Naive thymus-derived CD8-positive, alpha-beta T cell (primary cell): ENCODE data around the gene PPT2. TPM values are rescaled to one million over a fixed set of nuclear protein-coding genes. Genes with fewer than 3 reads are reported as not detected.

Experiments used
- ATAC-seq, 2 donors: fragments of 150-1000 bp; cut with Tn5 transposase in 1 of 2; sonication (Bioruptor Pico), chemical (Tn5 transposase) in 1 of 2; 1 replicate in 1 of 2; 2 replicates in 1 of 2; pipeline ENCODE4 v1.10.0; 2021; ENCODE audit warnings: mild to moderate bottlenecking in 2 of 2, moderate library complexity in 2 of 2
- POLR2A ChIA-PET: fragments of 350-600 bp; sonication (Branson Sonifier 250); formaldehyde crosslinking; loops from one replicate; lab custom pipeline; 2021; ENCODE audit warnings: antibody characterized with exemption; lab: Charles Lee
- DNase-seq, 10 donors: peaks; one replicate each; pipeline versions ENCODE4 v3.0.0 to v3.0.0-alpha.2; 2020 to 2022
- H3K27ac Mint-ChIP-seq, 10 donors: one replicate each; pipeline ENCODE4 v1.8.0; 2020 to 2022; ENCODE audit warnings: mild to moderate bottlenecking in 10 of 10, mixed read lengths in 10 of 10, moderate library complexity in 4 of 10, inconsistent platforms in 1 of 10
- H3K27me3 Mint-ChIP-seq, 5 donors: one replicate each; pipeline ENCODE4 v1.8.0; 2021 to 2022; ENCODE audit warnings: mixed read lengths in 5 of 5
- H3K36me3 Mint-ChIP-seq, 3 donors: one replicate each; pipeline ENCODE4 v1.8.0; 2020 to 2022; ENCODE audit warnings: mixed read lengths in 3 of 3, mild to moderate bottlenecking in 2 of 3, inconsistent platforms in 1 of 3
- H3K4me1 Mint-ChIP-seq, 4 donors: one replicate each; pipeline ENCODE4 v1.8.0; 2021 to 2022; ENCODE audit warnings: mixed read lengths in 4 of 4
- H3K4me3 Mint-ChIP-seq, 10 donors: one replicate each; pipeline ENCODE4 v1.8.0; 2020 to 2022; ENCODE audit warnings: mild to moderate bottlenecking in 10 of 10, mixed read lengths in 10 of 10, moderate library complexity in 6 of 10, inconsistent platforms in 1 of 10
- H3K9me3 Mint-ChIP-seq, 9 donors: one replicate each; pipeline ENCODE4 v1.8.0; 2020 to 2022; ENCODE audit warnings: mixed read lengths in 9 of 9, mild to moderate bottlenecking in 3 of 9, inconsistent platforms in 1 of 9, moderate library complexity in 1 of 9
- polyA plus RNA-seq, 3 donors: library from polyadenylated mRNA; unstranded; fragments of 300-500 nt; fragmentation: Illumina TruSeq; gene quantifications; one replicate each; pipeline ENCODE4 v1.2.3, GENCODE V29; 2021
- total RNA-seq, 8 experiments: library from RNA in 2 of 8; stranded (reverse) in 2 of 8; gene quantifications; one replicate each; pipeline ENCODE4 v1.2.3 and lab custom pipeline; 2021 to 2026

PPT2 gene
- total RNA-seq (10 to 100 TPM; 22.6 to 23.1 TPM), polyA plus RNA-seq (10 to 100 TPM; 17.3 to 20.6 (median 18.3) TPM), total RNA-seq (lab: John Stamatoyannopoulos, UW) (6.7 to 12.1 (median 8.4) reads per million in 6 experiments)

DNA sequence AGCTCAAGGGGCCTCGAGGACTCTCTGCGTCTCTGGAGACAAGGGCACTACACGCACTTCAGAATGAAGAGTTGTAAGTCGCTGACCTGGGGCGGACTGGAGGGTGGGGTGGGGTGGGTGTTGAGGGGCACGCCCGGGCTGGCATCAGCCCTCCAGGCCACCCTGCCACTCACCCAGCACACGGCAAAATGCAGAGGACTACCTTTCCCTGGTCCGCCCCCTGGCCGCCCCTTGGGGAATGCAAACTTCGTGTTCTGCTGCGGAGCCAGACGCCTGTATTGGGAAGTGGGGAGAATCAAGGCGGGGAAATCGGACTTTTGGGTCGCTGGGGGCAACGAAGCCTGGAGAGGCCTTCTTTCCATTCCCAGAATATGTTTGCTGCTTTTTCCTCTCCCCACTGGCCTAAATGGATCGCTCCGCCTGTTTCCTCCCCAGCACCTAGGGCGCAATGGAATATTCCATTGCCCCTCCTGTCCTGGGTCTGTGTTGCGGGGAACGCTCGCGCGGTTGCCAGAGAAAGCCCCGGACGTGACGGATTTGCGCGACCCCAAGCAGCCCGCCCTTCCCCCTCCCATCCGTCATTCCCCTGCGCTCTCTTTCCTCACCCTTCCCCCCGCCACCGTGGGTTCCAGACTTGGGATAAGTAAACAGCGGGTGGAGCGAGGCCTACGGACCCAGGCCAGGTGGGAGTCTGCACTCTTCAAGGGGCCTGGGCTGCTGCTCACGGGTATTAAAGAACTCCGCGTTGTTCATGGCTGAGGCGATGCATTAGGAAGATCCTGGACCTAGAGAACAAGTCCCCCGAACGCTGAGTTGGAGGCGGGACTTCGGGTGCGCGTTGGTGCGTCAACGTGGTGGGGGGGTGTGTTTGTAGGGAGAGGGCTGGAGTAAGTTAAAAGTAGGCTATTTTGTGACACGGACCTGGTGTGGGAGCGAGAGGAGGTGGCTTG lies at the start of gene PPT2:
Gene PPT2, plus strand, starts transcription at position 578 of the 950 bp plus-strand sequence. CDS start 454 bp downstream, outside the sequence.
- Mint-ChIP-seq H3K27me3 (peaks cover 0 to 16% (median 4%) of the 10 kb centered on the region in 5 donors), H3K36me3 (peaks cover 6 to 24% (median 8%) of the 10 kb centered on the region in 3 donors), H3K4me1 (peaks cover 45 to 73% (median 53%) of the 10 kb centered on the region in 4 donors), H3K27ac (peak within 1 kb of the TSS; percentile 87 to 99 (median 98)), H3K9me3 (no peaks in the 10 kb centered on the region), H3K4me3 (peak within 1 kb of the TSS; percentile 88 to 100 (median 98))
- peak; percentile 65 to 79 for ATAC-seq
- peak; percentile 60 to 92 (median 83) for DNase-seq
- POLR2A ChIA-PET = interaction anchor here (0.6 to 1.6 kb wide), 6 partner anchors 23 to 691 kb away, joined by 3 to 9 read pairs (median 4); partner anchors contain the start of gene AGPAT1

DNA sequence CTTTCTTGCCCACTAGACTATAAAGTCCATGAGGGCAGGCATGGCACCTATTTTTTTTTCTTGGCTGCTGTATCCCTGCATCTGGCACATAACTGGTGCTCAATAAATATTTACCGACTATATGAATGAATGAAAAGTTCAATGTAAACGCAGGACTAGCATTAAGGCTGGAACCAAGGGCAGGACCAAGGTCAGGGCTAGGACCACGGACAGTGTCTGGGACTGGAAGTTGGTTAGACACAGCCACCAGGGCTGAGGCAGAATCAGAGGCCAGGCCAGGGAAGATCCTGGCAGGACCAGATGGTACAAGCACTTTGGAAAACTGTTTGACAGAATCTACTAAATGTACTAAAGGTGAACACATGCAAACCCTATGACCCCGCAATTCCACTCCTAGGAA lies 48.5 kb upstream of the PPT2 start:
- ATAC-seq (no peak), DNase-seq (no peak)
- Mint-ChIP-seq H3K27me3 (peaks cover 5 to 23% (median 7%) of the 10 kb centered on the region in 5 donors), H3K4me1 (peaks cover 24 to 37% (median 30%) of the 10 kb centered on the region in 4 donors), H3K9me3 (no peaks in the 10 kb centered on the region), H3K27ac (no peak overlapping the region), H3K36me3 (peaks cover 0 to 1% (median 0%) of the 10 kb centered on the region in 3 donors), H3K4me3 (no peak overlapping the region)
- POLR2A ChIA-PET = no interaction called here

GRCh38 chr6:32107406-32107805 lies 46.5 kb upstream of the PPT2 start:
- peak in 1 of 10 donors; percentile 46 for DNase-seq
- peak overlapping the region in 2 of 10 donors; percentile 62 to 92 for H3K27ac Mint-ChIP-seq
- ATAC-seq = no peak
- H3K4me1 Mint-ChIP-seq = peaks cover 24 to 37% (median 33%) of the 10 kb centered on the region in 4 donors
- POLR2A ChIA-PET = no interaction called here
- H3K27me3 Mint-ChIP-seq = peaks cover 3 to 21% (median 7%) of the 10 kb centered on the region in 5 donors
- H3K9me3 Mint-ChIP-seq = no peaks in the 10 kb centered on the region
- H3K4me3 Mint-ChIP-seq = peak overlapping the region in 2 of 10 donors; percentile 47 to 59
- peaks cover 0 to 1% (median 0%) of the 10 kb centered on the region in 3 donors for H3K36me3 Mint-ChIP-seq

DNA sequence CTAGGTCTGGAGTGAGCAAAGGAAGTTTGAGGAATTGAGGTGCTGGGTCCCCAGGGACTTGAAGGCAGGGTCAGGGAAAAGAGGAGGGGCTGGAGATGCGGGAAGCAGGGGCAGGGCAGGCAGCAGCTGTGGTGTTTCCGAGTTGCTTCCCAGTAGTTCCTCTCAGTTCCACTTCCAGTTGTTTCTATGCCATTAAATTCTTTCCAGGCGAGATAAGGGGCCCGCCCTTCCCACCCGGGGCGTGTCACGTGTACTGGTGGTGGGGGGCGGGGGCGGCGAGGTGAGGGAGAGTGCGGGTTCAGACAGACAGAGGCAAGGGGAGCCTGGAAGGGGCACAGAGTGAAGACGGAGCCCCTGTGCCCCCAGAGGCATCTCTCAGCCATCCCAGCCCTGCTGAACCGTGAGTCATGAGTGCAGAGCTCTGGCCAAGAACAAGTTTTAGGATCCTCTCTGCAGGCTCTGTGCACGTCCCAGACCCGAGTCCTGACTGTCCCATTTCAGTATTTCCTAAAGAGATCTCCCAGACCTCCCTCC lies 45.8 kb upstream of the PPT2 start:
- Mint-ChIP-seq H3K36me3 (peaks cover 0 to 1% (median 0%) of the 10 kb centered on the region in 3 donors), H3K27me3 (peaks cover 3 to 21% (median 7%) of the 10 kb centered on the region in 5 donors), H3K9me3 (no peaks in the 10 kb centered on the region), H3K27ac (peak overlapping the region in 8 of 10 donors; percentile 24 to 92 (median 70)), H3K4me3 (peak overlapping the region in 6 of 10 donors; percentile 14 to 69 (median 52)), H3K4me1 (peaks cover 24 to 40% (median 34%) of the 10 kb centered on the region in 4 donors)
- ATAC-seq (peak; percentile 32 to 38), DNase-seq (peak in 1 of 10 donors; percentile 31)
- POLR2A ChIA-PET = no interaction called here

DNA sequence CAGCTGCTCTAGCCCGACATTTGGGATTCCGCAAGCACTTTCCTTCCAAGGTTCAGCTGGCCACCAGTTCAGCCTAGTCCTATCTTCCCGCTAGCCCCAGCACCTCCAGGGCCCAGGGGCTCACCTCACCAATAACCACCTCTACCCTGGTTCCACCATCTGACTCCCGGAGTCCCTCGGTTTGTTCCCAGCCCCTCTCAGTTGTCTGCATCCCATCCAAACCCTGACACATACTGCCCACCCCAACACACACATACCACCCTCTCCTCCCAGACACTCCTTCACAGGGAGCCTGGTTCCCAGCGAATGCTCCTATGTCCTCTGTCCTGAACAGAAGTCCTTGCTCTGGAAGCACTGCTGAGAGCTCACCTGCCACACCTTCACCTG lies 45.2 kb upstream of the PPT2 start:
- H3K27me3 Mint-ChIP-seq = peaks cover 3 to 21% (median 4%) of the 10 kb centered on the region in 5 donors
- H3K27ac Mint-ChIP-seq = peak overlapping the region in 7 of 10 donors; percentile 18 to 92 (median 62)
- H3K4me1 Mint-ChIP-seq = peaks cover 24 to 43% (median 34%) of the 10 kb centered on the region in 4 donors
- no peaks in the 10 kb centered on the region for H3K9me3 Mint-ChIP-seq
- H3K4me3 Mint-ChIP-seq = peak overlapping the region in 6 of 10 donors; percentile 20 to 70 (median 52)
- H3K36me3 Mint-ChIP-seq = peaks cover 0 to 1% (median 0%) of the 10 kb centered on the region in 3 donors
- DNase-seq (no peak), ATAC-seq (no peak)
- POLR2A ChIA-PET = no interaction called here

GRCh38 chr6:32109114-32109764 lies 44.7 kb upstream of the PPT2 start, which contains the start of gene TNXB:
Gene TNXB, minus strand, starts transcription at chr6:32109338. Its CDS starts 11,140 bp downstream, at chr6:32098198.
- DNase-seq (peak in 1 of 10 donors; percentile 65), ATAC-seq (peak; percentile 42 to 66)
- POLR2A ChIA-PET = interaction anchor here (1.1 kb wide), 1 partner anchor 55 kb away, joined by 3 read pairs; the partner anchor contains the start of gene EGFL8
- Mint-ChIP-seq H3K4me1 (peaks cover 24 to 42% (median 34%) of the 10 kb centered on the region in 4 donors), H3K27ac (peak within 1 kb of the TSS in 9 of 10 donors; percentile 22 to 92 (median 64)), H3K36me3 (peaks cover 0 to 1% (median 0%) of the 10 kb centered on the region in 3 donors), H3K9me3 (no peaks in the 10 kb centered on the region), H3K27me3 (peaks cover 1 to 17% (median 4%) of the 10 kb centered on the region in 5 donors), H3K4me3 (peak within 1 kb of the TSS in 6 of 10 donors; percentile 20 to 70 (median 52))

DNA sequence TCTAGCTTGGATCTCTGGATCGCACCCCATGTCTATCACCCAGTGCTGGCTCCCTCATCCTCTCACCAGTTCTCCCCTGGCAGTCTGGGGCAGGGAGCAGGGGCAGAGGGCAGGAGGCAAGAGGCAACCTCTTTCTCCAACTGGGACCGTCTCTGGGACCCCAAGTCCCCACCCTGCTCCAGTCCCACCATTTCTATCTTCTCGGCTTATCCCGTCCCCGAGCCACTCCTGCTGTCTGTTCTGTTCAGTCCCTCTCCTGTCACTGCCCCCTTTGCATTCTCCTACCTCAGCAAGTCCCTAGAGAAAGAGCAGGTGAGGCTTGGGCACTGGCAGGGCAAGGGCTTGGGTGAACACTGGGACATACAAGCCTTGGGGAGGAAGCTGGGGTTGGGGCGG lies 44.2 kb upstream of the PPT2 start:
- ATAC-seq = no peak
- peak overlapping the region in 9 of 10 donors; percentile 22 to 92 (median 56) for H3K27ac Mint-ChIP-seq
- peaks cover 0 to 11% (median 4%) of the 10 kb centered on the region in 5 donors for H3K27me3 Mint-ChIP-seq

DNA sequence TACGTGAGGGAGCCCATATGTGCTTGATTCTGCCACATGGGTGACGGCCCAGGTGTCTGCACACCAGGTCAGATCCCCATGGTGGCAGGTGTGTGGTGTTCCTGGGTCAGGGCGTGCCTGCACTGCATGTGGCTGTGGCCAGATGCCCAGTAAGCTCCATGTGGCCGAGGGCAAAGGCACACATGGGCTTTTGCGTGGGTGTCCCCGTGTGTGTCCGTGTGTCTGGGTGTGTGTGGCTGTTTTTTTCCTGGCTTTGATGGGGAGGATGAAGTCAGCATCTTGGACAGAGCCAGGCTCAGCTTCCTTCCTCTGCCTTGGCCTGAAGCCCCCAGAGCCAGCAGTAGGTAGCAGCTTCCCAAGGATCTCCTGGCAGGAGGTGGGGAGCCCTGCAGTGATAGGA lies 43.3 kb upstream of the PPT2 start:
- POLR2A ChIA-PET = interaction anchor here (0.9 to 1.1 kb wide), 2 partner anchors 19 to 54 kb away, joined by 3 read pairs; partner anchors contain the start of genes EGFL8 and FKBPL
- Mint-ChIP-seq H3K36me3 (peaks cover 0 to 11% (median 1%) of the 10 kb centered on the region in 3 donors), H3K4me3 (no peak overlapping the region), H3K27me3 (peaks cover 0 to 3% (median 0%) of the 10 kb centered on the region in 5 donors), H3K27ac (peak overlapping the region in 4 of 10 donors; percentile 31 to 76 (median 66)), H3K9me3 (no peaks in the 10 kb centered on the region), H3K4me1 (peaks cover 24 to 39% (median 36%) of the 10 kb centered on the region in 4 donors)
- ATAC-seq = no peak
- peak in 1 of 10 donors; percentile 28 for DNase-seq

More for the DNA sequence above, 44.2 kb upstream of the PPT2 start:
- Mint-ChIP-seq H3K9me3 (no peaks in the 10 kb centered on the region), H3K36me3 (peaks cover 0 to 2% (median 1%) of the 10 kb centered on the region in 3 donors), H3K4me1 (peaks cover 24 to 41% (median 34%) of the 10 kb centered on the region in 4 donors), H3K4me3 (peak overlapping the region in 1 of 10 donors; percentile 14)
- POLR2A ChIA-PET = interaction anchor here (0.9 to 1.1 kb wide), 2 partner anchors 20 to 55 kb away, joined by 3 read pairs; partner anchors contain the start of genes EGFL8 and FKBPL
- DNase-seq = peak in 1 of 10 donors; percentile 60

DNA sequence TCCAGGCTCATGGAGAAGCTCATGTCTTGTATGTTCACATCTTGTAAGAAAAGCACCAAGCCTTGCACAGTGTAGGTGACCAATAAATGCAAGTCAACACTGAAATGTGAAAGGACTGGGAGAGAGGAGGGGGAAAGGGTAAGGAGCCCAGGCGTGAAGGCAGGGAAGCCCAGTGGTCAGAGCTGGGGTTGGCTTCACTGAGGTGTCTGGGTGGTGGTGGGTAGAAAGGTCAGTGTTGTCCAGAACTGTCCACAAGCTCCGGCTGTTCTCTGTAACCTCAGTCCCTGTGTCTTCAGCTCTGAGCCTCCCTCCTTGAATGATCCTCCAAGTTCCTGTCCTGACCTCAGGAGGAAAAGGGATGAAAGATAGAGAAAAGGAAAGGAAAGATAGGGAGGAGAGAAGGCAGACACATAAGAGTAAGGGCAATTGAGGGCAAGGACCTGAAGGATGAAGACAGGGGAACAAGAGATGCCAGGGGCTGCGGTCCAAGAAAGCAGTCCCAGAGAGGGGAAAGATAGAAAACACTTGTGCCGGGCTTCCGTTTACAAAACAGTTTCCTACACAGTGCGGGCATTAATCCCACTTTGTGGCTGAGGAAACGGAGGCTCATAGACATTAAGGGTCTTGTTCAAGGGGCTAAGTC lies 42.4 kb upstream of the PPT2 start:
- ATAC-seq (no peak), DNase-seq (peak in 1 of 10 donors; percentile 22)
- peaks cover 0 to 2% (median 0%) of the 10 kb centered on the region in 5 donors for H3K27me3 Mint-ChIP-seq
- no peaks in the 10 kb centered on the region for H3K9me3 Mint-ChIP-seq
- H3K36me3 Mint-ChIP-seq = peaks cover 0 to 19% (median 0%) of the 10 kb centered on the region in 3 donors
- no peak overlapping the region for H3K4me3 Mint-ChIP-seq
- H3K27ac Mint-ChIP-seq = peak overlapping the region in 8 of 10 donors; percentile 11 to 92 (median 52)
- H3K4me1 Mint-ChIP-seq = peaks cover 24 to 42% (median 38%) of the 10 kb centered on the region in 4 donors
- POLR2A ChIA-PET = no interaction called here

GRCh38 chr6:32112431-32112980 lies 41.4 kb upstream of the PPT2 start:
- Mint-ChIP-seq H3K27ac (peak overlapping the region in 8 of 10 donors; percentile 4 to 92 (median 58)), H3K36me3 (peaks cover 0 to 28% (median 0%) of the 10 kb centered on the region in 3 donors), H3K4me3 (no peak overlapping the region), H3K27me3 (peaks cover 0 to 2% (median 0%) of the 10 kb centered on the region in 5 donors), H3K4me1 (peaks cover 18 to 38% (median 32%) of the 10 kb centered on the region in 4 donors), H3K9me3 (no peaks in the 10 kb centered on the region)
- DNase-seq (peak in 1 of 10 donors; percentile 15), ATAC-seq (no peak)
- POLR2A ChIA-PET = no interaction called here
